GM19467 (cell line): ENCODE data around the gene APBB2.
"Not testable (repeated sequence)": the region's sequence is repeated elsewhere in the genome, so short reads cannot be mapped to it uniquely, and the experiment has no call there.

Experiments used
- ATAC-seq: cut with Tn5 transposase; IDR thresholded peaks from one replicate; pipeline ENCODE4 v1.9.1; 2021; ENCODE audit warnings: mild to moderate bottlenecking, moderate library complexity; ENCODE audit not compliant: unreplicated experiment

The APBB2 gene

DNA sequence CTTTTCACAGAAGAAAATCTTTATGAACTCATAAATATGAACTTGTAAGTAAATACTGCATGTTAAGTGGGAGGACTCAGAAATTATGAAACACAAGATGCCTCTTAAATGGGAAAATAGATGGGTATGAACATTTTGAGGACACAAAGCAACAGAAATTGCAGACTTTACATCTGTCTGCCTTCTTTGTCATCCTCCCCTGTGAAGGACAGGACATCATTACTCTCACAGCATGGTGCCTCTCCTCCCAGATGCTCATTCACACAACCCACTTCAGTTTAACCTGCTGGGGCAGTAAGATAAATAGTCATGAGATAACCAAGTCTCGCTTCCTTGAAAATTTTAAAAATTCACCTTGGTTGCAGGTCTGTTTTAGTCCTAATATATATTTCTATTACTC lies 144.5 kb downstream of the APBB2 start:
- ATAC-seq = no peak

DNA sequence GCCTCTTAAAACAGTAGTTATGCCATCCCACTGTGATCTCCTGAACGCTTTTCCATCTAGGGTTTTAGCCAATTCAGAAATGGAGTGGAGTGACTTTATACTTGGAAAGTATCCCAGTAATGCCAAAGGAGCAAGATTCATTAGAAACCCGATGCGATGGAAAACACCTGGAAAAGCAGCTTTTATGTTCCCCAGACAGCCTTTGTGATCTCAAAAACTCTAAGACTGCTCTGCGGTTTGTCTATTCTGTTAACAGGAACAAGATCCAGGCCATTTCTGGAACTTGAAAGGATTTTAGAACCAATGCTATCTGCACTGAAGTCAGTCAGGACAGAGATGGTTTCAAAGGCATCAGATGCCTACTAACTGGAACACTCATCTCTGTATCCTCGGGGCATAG lies 145.1 kb downstream of the APBB2 start:
- ATAC-seq = no peak

DNA sequence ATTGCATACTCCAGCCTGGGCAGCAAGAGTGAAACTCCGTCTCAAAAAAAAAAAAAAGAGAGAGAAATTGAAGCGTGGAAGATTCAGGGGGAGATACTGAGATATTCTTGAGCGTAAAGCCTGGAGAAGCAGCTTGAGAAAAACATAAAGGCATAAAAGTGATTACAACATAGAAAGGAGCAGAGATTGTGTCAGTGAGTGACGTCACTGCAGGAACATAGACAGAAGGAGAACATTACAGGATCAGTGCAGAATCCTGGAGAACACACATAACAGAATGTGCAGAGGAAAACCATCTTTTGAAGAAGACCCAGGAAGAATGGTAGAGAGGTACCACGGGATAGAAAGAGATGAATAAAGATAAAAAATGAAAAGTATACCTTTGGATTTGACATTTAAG lies 147.0 kb downstream of the APBB2 start:
- ATAC-seq = no peak

DNA sequence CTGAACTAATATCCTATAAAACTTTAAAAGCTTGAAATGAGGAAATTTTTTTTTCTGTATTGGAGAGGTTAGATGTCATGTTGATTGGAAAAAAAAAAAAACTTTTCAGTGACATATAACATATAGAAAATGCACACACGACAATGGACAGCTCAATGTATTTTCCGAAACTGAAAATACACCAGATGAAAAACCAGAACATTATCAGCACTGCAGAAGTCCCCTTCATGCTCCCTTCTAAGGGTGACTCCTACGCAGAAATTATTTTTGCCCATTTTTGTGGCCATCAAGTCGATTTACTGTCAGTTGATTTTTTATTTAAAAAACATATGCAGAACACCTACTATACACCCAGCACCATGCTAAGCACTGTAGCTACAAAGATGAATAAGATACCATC lies 148.3 kb downstream of the APBB2 start:
- no peak for ATAC-seq

DNA sequence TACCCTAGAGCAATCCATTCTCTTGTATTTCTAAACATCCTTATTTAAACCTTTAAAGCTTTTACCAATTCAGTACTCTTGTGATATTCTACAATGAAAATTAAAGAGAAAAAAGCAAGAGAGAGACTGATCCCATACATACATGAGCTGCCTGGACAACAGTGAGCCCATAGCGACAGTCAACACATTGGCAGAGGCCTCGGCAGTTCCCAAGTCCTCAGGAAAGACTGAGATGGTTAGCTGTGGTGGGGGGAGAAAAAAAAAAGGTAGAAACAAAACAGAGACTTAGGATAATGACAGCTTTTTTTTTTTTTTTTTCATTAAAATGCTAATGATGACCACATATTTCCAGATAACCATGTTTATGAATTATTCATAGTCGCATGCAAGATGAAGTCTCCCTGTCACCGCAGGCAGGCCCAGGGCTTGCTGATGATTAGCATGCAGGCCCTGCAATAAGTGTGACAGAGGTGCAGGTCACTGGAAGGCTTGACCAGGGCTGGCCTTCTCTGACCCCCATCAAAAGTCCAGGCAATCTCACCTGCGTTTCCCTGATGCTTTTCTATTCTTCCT lies 148.8 kb downstream of the APBB2 start:
- no peak for ATAC-seq

DNA sequence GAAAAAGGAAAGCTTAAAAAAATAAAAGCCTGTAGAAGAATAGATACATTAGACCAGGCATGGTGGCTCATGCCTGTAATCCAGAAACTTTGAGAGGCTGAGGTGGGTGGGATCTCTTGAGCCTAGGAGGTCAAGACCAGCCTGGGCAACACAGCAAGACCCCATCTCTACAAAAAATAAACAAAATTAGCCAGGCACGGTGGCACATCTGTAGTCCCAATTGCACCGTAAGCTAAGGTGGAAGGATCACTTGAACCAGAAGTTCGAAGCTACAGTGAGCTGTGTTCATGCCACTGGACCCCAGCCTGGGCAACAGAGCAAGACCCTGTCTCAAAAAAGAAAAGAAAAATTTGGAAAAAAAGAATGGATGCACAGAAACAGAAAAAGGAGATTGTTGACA lies 149.4 kb downstream of the APBB2 start:
- no peak for ATAC-seq

DNA sequence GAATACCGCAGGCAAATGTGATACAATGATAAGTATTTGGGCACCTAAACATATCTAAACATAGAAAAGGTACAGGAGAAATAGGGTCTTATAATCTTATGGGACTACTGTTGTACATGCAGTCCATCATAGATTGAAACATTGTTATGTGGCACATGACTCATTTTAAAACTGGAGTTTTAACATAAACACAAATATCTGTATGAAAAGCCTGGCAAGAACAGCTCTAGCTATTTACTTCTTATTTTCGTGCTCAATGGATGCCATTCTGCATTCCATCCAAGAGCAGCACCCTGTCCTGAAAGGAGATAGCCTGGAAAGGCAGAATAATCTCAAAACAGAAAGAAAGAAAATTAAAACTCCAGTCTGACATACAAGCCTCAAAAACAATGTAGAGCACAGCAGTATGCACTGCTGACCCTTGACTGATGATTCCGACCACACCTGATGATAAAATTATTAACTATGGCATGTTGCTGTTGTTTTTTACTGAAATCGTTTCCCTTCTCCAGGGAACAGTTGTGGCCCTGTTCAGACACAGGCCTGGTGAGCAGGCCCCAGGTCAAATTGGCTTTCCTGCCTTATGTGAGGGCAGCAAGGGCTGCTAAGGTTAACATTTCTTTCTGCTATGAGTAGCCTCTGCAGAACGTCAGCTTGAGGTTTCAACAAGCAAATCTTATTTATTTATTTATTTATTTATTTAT lies 152.7 kb downstream of the APBB2 start:
- no peak for ATAC-seq

DNA sequence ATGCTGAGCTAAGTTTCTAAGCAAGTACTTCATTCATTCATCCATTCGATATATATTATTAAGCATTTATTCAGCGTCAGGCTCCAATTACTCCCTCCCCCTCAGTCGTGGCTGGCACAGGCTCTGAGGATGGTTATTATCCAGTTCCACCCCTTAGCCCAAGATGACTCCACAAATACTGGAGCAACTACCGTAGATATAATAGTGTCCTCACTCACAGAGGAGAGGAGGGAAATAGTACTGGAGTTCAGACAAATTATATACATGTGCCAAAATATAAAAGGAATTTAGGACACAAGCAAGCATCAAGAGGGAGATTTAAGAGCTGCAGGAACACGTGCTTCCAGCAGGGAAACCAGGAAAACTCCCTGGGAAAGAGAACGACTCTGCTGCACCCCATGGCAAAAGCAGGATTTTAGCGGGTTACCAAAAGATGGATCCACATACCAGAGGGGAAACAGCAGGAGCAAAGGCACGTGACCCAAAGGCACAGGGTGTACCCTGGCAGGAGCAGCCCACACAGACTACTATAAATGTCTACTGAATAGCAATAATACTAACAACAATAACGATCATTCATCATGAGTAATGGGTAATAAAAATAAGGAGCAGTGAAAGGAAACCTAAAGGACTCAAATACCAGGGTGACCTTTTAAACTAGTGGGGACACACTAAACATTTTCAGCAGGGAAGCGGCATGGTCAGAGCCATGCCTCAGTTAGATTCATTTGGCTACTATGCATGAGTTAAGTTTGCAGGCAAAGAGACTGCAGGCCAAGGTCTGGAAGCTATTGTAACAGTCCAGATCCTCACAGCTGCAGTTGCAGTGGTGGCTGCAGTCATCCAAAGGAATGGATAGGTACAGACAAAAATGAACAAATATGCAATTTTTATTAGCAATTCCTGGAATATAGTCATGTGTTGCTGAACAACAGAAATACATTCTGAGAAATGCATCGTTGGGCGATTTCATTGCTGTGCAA lies 153.7 kb downstream of the APBB2 start:
- no peak for ATAC-seq

DNA sequence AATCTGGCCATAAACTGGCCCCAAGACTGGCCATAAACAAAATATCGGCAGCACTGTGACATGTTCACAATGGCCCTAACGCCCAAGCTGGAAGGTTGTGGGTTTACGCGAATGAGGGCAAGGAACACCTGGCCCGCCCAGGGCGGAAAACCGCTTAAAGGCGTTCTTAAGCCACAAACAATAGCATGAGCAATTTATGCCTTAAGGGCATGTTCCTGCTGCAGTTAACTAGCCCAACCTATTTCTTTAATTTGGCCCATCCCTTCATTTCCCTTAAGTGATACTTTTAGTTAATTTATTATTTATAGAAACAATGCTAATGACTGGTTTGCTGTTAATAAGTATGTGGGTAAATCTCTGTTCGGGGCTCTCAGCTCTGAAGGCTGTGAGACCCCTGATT lies 154.9 kb downstream of the APBB2 start:
- not testable (repeated sequence) for ATAC-seq

DNA sequence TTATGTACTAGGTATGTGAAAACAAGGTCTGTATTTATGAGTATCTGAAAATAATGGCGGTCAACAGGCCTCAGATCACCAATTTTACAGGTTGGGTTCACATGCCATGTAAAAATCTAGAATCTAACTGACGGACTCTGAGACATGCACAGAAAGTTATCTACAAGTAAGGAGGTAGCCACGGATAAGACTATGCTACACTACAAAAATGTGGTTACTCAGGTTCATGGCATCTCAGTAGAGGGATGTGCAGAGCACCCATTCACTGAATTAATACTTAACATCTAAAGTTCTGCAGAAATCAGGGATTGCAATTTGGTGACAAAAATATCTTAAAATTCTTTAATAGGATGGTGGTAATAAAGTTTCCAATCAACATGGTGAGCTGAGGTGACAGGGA lies 155.9 kb downstream of the APBB2 start:
- ATAC-seq = no peak

DNA sequence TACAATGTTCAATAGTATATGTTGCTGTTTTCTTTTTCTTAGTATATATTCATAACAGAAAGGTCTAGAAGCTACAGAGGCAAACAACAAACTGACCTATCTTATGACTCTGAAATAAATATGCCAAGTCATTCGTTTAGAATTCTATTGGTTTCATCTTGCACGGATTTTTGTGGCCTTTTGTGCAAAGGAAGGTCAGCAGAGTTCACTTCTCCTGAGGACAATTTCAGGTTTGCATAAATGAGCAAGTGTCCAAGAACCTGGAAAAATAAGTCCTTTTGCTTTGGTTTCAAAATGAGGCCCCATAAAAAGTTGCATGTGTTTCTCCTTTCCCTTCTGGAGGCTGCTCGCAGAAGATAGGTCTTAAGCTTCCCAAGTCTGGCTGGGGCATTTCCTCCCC lies 156.9 kb downstream of the APBB2 start:
- ATAC-seq = no peak

DNA sequence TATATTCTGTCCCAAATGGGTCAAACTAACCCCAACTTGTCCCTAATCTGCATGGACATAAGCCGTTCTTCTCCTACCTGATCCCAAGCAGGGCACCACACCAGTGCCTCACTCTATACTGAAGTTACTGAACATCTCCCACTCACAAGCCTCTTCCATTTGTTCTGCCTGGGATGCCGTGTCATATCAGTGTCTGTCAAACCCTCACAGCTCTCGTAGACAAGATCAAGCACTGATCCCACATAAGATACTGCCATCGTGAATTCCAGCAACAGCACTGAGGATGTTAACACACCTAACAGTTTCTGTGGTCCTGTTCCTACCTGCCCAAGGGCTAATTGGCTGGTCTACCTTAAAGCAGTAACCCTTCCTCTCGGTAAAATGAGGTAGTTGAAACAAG lies 162.1 kb downstream of the APBB2 start:
- no peak for ATAC-seq

DNA sequence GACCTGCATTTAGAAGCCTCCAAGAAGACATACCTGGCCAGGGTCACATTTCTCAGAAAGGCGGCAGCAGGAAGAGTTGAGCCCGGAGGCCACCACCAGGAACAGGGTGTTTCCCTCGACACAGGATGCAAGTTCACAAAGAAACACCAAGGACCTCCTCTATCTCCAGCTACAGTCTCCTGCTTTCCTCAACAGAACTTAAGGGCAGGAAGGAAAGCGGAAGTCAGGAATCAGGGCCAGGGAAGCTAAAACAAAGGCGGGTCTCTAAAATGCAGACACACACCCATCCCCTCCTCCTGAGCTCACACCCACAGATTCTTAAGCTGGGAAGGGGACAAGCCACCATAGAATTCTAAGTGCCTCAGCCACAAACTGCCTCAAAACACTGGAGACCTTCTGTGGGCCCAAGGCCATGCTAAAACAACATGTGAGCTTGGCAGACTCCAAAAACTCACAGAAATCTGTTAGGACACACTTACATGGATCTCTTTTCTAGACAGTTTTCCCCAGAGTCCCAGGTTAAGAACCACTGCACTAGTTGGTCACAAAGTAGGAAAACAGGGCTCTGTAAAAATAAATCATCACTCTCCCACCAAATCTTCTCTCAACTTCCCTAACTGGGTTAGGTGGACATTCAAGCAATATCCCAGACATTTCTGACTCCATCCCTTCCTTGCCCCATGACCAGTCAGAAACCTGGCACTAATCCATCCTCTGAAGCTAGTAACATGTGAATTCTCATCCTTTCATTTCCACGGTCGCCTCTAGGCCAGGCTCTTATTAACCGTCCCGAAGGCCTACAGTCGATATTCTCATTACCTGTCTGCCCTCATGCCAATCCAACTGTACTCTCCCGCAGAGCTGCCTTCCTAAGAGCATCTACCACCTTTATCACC lies 163.2 kb downstream of the APBB2 start:
- no peak for ATAC-seq

DNA sequence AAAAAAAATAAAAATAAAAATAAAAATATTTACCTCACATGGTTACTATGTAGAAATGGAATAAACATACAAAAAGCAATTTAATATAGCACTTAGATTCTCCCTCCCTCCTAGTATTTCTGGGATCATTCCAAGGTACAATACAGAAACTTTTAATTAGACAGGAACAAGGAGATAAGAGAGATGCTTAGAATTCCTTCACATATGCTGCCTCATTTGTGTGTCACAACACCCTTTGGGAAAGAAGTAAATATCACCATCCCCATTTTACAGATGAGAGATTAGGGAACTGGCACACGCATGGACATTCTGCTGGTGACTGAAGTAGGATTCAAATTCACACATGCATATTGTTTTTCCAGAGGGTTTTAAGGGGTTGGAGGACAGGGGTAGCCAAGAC lies 164.2 kb downstream of the APBB2 start:
- ATAC-seq = no peak

DNA sequence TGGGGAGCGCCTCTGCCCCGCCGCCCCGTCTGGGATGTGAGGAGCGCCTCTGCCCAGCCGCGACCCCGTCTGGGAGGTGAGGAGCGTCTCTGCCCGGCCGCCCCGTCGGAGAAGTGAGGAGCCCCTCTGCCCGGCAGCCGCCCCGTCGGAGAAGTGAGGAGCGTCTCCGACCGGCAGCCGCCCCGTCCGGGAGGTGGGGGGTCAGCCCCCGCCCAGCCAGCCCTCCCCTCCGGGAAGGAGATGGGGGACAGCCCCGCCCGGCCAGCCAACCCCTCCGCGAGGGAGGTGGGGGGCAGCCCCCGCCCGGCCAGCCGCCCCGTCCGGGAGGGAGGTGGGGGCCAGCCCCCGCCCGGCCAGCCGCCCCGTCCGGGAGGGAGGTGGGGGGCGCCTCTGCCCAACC lies 165.2 kb downstream of the APBB2 start:
- not testable (repeated sequence) for ATAC-seq

DNA sequence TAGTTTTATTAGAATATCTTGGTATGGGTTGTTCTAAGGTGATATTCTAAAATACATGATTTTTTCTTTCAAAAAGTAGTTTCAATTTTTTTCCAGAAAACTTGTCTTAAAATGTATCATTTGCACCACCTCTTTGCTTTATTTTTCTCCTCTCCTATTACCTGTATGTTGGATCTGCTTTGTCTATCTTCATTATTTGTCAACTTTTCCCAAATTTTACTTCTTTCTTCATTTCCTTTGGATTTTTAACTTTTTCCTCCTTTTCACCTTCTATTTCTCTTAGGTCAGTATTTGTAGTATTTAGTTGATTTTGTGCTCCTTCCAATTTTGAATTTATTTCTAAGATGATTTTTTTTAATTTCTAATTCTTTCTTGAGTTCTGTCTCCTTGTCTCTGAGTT lies 169.6 kb downstream of the APBB2 start:
- no peak for ATAC-seq

DNA sequence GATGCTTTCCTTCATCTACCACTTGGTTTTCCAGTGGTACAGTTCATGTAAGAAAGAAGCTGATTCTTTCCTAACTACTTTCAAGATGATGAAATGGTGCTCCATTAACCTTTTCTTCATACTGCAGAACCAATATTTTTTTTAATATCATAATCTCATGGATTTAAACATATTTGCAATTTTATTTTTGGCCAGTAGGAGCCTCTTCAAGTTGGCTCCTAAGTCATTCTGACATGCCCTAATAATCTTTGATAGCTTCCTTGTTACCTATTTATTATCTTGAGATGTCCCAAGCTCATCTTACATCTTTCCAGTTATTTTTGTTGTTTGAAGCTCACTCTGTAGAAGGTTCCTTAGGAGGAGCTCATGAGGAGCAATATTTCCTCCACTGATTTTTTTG lies 170.2 kb downstream of the APBB2 start:
- no peak for ATAC-seq

DNA sequence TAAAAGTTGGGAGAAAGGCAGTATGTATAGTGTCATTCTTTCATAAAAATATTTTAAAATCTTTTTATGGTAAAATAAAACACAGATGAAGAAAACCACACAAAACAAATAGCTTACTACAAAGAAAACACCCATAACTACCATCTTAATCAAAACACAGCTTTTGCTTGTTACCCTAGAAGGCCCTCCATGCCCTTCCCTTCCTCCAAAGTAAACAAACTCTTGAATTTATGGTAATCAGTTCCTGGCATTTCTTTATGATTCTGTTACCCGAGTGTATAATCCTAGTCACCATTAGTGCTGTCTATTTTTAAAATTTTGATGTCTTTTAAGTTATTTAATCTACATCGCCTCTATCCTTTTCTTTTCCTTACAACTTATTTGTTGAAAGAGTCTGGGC lies 170.9 kb downstream of the APBB2 start:
- no peak for ATAC-seq

DNA sequence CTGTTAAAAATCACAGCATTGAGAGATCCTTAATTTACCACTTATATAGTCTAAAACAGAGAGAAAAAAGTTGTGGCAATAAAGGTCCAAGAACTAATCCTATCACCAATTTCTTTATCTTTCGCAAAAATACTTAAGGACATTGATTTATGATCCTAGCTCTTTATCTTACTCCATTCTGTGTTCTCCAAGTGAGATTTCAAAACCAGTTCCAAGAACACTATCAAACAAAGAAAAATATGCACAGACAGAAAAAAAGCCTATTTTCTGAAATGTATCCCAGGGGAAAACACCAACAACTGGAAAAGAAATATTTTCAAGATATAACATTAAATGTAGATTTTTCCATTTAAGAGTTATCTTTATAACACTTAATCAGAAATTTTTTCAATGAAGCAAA lies 172.8 kb downstream of the APBB2 start:
- ATAC-seq = no peak

DNA sequence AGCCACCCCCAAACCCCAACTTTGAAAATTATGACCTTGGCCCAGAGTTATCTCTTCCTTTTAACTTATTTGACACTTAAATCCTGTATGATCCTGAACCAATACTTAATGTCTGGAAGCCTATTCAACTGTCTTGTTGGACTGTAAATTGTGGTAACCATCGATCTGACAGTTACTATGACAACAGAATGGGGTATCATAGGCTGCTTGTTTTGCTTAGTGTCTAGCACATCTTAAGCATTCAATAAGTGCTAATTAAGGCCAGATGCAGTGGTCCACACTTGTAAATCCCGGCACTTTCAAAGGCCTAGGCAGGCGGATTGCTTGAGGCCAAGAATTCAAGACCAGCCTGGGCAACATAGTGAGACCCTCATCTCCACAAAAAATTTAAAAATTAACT lies 175.0 kb downstream of the APBB2 start:
- no peak for ATAC-seq

DNA sequence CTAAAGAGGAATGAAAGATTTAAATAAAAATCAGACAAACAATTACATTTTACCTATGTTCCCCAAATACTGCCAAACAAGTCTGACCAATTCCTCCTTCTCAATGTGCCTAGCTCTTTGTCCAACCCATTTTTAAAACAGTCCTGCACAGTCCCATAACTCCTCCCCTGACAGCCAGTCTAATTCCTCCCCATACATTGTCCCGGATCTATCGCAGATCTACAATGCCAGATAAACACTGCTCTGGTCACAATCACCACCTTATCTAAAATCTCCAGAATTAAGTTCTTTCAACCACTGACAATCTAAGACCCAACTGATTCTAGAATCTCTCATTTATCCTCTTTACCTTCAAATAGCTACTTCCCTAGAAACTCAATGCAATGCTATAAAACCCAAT lies 176.0 kb downstream of the APBB2 start:
- no peak for ATAC-seq
